ENCODE measurements around the gene MSL1.
A peak's percentile ranks its signal among the peaks of the same experiment; 100 is the strongest.

Gene MSL1

DNA sequence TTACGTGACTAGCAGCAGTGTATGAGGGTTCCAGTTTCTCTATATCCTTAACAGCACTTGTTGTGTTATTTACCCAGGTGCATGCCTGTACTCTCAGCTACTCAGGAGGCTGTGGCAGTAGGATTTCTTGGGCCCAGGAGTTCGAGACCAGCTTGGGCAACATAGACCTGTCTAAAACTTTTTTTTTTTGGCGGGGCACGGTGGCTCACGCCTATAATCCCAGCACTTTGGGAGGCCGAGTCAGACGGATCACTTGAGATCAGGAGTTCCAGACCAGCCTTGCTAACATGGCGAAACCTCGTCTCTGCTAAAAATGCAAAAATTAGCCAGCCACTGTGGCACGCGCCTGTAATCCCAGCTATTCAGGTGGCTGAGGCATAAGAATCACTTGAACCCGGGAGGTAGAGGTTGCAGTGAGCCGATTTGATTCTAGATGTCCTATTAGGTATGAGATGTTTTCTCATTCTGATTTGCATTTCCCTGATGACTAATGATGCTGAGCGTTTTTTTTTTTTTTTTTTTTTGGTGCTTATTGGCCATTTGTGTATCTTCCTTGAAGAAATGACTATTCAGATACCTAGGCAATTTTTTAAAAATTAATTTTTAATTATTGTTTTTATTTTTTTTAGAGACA, 31.9 kb downstream of the MSL1 start:
- DNase-seq (ENCODE audit: low spot score): peak; percentile 48
- no peak overlapping the region for H3K4me3 Mint-ChIP-seq
- no peaks in the 10 kb centered on the region for H3K9me3 Mint-ChIP-seq
- peaks cover 19% of the 10 kb centered on the region for H3K4me1 Mint-ChIP-seq (ENCODE audit: low read depth)
- H3K36me3 Mint-ChIP-seq (ENCODE audit: low read depth): peaks cover 51% of the 10 kb centered on the region
- H3K27me3 Mint-ChIP-seq (ENCODE audit: low read depth): no peaks in the 10 kb centered on the region
- H3K27ac Mint-ChIP-seq: peak overlapping the region; percentile 78

DNA sequence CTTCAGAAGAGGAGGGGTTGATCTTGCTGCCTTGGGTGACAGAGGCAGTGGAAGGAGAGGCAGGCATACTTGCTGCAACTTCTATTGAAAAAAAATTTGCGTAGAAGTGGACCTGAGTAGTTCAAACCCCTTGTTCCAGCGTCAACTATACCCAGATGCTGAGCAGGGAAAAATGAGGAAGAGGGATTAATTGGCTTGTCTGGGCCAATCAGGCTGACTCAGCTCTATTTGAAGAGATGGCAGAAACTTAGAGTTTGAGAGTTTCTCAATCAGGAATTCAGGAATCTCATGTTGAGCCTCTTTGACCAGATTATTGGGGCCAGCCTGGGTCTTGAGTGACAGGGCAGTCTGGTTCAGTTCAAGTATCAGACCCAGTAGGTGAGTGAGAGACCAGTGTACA, 36.2 kb downstream of the MSL1 start:
- no peak for DNase-seq (ENCODE audit: low spot score)
- Mint-ChIP-seq H3K4me1 (ENCODE audit: low read depth) (peaks cover 11% of the 10 kb centered on the region), H3K27ac (peak overlapping the region; percentile 43), H3K9me3 (no peaks in the 10 kb centered on the region), H3K36me3 (ENCODE audit: low read depth) (peaks cover 32% of the 10 kb centered on the region), H3K27me3 (ENCODE audit: low read depth) (no peaks in the 10 kb centered on the region), H3K4me3 (no peak overlapping the region)

- no peak overlapping the region for H3K4me3 Mint-ChIP-seq
- DNase-seq (ENCODE audit: low spot score): no peak
- no peak overlapping the region for H3K27ac Mint-ChIP-seq
- no peaks in the 10 kb centered on the region for H3K27me3 Mint-ChIP-seq (ENCODE audit: low read depth)
- H3K4me1 Mint-ChIP-seq (ENCODE audit: low read depth): peaks cover 7% of the 10 kb centered on the region
- H3K9me3 Mint-ChIP-seq: no peaks in the 10 kb centered on the region
- peaks cover 31% of the 10 kb centered on the region for H3K36me3 Mint-ChIP-seq (ENCODE audit: low read depth)
Observed at GRCh38 chr17:40158438-40159013, 36.8 kb downstream of the MSL1 start.

DNA sequence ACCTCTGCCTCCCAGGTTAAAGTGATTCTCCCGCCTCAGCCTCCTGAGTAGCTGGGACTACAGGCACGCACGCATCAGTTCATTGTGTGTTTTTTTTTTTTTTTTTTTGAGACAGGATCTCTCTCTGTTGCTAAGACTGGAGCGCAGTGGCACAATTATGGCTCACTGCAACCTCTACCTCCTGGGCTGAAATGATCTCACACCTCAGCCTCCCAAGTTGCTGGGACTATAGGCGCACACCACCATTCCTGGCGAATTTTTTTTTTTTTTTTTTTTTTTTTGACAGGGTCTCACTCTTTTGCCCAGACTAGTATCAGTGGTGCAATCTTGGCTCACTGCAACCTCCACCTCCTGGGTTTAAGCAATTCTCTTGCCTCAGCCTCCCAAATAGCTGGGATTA, 37.7 kb downstream of the MSL1 start:
- peaks cover 29% of the 10 kb centered on the region for H3K36me3 Mint-ChIP-seq (ENCODE audit: low read depth)
- no peaks in the 10 kb centered on the region for H3K27me3 Mint-ChIP-seq (ENCODE audit: low read depth)
- no peak overlapping the region for H3K27ac Mint-ChIP-seq
- no peaks in the 10 kb centered on the region for H3K9me3 Mint-ChIP-seq
- H3K4me1 Mint-ChIP-seq (ENCODE audit: low read depth): peaks cover 4% of the 10 kb centered on the region
- DNase-seq (ENCODE audit: low spot score): no peak
- H3K4me3 Mint-ChIP-seq: no peak overlapping the region

DNA sequence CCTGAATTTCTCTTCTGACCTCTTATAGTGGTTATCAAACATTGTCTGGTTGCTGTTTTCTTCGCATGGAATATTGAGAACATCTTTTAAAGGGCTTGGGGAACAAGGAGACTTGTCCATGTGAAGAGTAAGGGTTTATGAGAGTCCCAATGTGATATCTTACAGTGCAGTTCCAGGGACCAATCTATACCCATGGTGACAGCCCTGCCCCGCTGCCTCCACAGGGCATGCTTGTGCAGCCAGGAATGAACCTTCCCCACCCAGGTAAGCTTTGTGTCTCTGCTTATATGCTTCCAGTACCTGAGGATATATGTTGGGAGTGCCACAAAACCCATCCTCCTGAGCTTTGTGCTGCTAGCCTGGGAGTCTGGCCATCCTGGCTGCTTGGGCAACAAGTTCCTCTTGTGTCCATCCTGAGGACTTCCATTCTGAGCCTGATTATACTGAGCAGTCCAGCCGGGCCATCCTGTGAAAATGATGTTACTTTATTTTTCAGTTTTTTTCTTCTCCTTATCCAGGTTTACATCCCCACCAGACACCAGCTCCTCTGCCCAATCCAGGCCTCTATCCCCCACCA, 46.0 kb downstream of the MSL1 start:
- Mint-ChIP-seq H3K27me3 (ENCODE audit: low read depth) (no peaks in the 10 kb centered on the region), H3K27ac (no peak overlapping the region), H3K9me3 (no peaks in the 10 kb centered on the region), H3K36me3 (ENCODE audit: low read depth) (peaks cover 57% of the 10 kb centered on the region), H3K4me1 (ENCODE audit: low read depth) (peaks cover 12% of the 10 kb centered on the region), H3K4me3 (no peak overlapping the region)
- DNase-seq (ENCODE audit: low spot score): no peak

DNA sequence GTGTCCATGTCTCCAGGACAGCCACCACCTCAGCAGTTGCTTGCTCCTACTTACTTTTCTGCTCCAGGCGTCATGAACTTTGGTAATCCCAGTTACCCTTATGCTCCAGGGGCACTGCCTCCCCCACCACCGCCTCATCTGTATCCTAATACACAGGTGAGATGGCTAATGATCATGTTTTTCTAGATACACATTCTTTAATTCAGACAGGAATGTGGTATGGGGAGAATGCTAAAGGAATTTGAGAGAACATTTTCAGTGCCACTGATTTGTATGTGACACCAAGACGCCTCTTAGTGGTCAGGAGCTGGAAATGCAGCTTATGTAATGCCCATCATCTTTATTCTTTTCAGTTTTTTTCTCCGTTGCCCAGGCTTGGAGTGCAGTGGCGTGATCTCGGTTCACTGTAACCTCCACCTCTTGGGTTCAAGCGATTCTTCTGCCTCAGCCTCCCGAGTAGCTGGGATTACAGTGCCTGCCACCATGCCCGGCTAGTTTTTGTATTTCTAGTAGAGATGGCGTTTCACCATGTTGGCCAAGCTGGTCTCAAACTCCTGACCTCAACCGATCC, 46.6 kb downstream of the MSL1 start:
- no peaks in the 10 kb centered on the region for H3K9me3 Mint-ChIP-seq
- no peak overlapping the region for H3K4me3 Mint-ChIP-seq
- H3K4me1 Mint-ChIP-seq (ENCODE audit: low read depth): peaks cover 12% of the 10 kb centered on the region
- DNase-seq (ENCODE audit: low spot score): no peak
- H3K27ac Mint-ChIP-seq: no peak overlapping the region
- no peaks in the 10 kb centered on the region for H3K27me3 Mint-ChIP-seq (ENCODE audit: low read depth)
- peaks cover 60% of the 10 kb centered on the region for H3K36me3 Mint-ChIP-seq (ENCODE audit: low read depth)

GRCh38 chr17:40170325-40170724, 48.6 kb downstream of the MSL1 start:
- no peak overlapping the region for H3K4me3 Mint-ChIP-seq
- no peak overlapping the region for H3K27ac Mint-ChIP-seq
- H3K4me1 Mint-ChIP-seq (ENCODE audit: low read depth): peaks cover 11% of the 10 kb centered on the region
- no peak for DNase-seq (ENCODE audit: low spot score)
- H3K9me3 Mint-ChIP-seq: no peaks in the 10 kb centered on the region
- peaks cover 55% of the 10 kb centered on the region for H3K36me3 Mint-ChIP-seq (ENCODE audit: low read depth)
- H3K27me3 Mint-ChIP-seq (ENCODE audit: low read depth): no peaks in the 10 kb centered on the region

DNA sequence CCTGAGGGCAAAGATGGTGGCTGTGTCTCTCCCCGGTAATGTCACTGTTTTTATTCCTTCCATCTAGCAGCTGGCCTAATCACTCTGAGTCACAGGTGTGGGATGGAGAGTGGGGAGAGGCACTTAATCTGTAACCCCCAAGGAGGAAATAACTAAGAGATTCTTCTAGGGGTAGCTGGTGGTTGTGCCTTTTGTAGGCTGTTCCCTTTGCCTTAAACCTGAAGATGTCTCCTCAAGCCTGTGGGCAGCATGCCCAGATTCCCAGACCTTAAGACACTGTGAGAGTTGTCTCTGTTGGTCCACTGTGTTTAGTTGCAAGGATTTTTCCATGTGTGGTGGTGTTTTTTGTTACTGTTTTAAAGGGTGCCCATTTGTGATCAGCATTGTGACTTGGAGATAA, 50.0 kb downstream of the MSL1 start:
- Mint-ChIP-seq H3K27me3 (ENCODE audit: low read depth) (no peaks in the 10 kb centered on the region), H3K9me3 (no peaks in the 10 kb centered on the region), H3K27ac (no peak overlapping the region), H3K4me3 (no peak overlapping the region), H3K36me3 (ENCODE audit: low read depth) (peaks cover 45% of the 10 kb centered on the region), H3K4me1 (ENCODE audit: low read depth) (peaks cover 10% of the 10 kb centered on the region)
- DNase-seq (ENCODE audit: low spot score): no peak

- peaks cover 13% of the 10 kb centered on the region for H3K4me1 Mint-ChIP-seq (ENCODE audit: low read depth)
- no peaks in the 10 kb centered on the region for H3K9me3 Mint-ChIP-seq
- H3K27ac Mint-ChIP-seq: no peak overlapping the region
- peaks cover 42% of the 10 kb centered on the region for H3K36me3 Mint-ChIP-seq (ENCODE audit: low read depth)
- DNase-seq (ENCODE audit: low spot score): no peak
- no peaks in the 10 kb centered on the region for H3K27me3 Mint-ChIP-seq (ENCODE audit: low read depth)
- H3K4me3 Mint-ChIP-seq: no peak overlapping the region
Observed at GRCh38 chr17:40173091-40173777, 51.5 kb downstream of the MSL1 start.

DNA sequence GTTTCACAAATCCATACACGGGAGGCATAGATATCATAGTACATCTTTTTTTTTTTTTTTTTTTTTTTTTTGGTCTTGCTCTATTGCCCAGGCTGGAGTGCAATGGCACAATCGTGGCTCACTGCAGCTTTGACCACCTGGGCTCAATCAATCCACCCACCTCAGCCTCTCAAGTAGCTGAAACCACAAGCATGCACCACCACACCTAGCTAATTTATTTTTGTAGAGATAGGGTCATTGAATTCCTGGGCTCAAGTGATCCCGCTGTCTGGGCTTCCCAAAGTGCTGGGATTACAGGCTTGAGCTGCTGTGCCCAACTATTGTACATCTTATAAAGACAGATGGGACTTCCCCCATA, 52.0 kb downstream of the MSL1 start:
- Mint-ChIP-seq H3K36me3 (ENCODE audit: low read depth) (peaks cover 37% of the 10 kb centered on the region), H3K9me3 (no peaks in the 10 kb centered on the region), H3K4me3 (no peak overlapping the region)

GRCh38 chr17:40174514-40174913, 52.7 kb downstream of the MSL1 start:
- Mint-ChIP-seq H3K9me3 (no peaks in the 10 kb centered on the region), H3K27ac (no peak overlapping the region), H3K4me3 (no peak overlapping the region), H3K4me1 (ENCODE audit: low read depth) (peaks cover 7% of the 10 kb centered on the region), H3K36me3 (ENCODE audit: low read depth) (peaks cover 30% of the 10 kb centered on the region), H3K27me3 (ENCODE audit: low read depth) (no peaks in the 10 kb centered on the region)
- DNase-seq (ENCODE audit: low spot score): no peak

More for the DNA sequence above, 52.0 kb downstream of the MSL1 start:
- no peak for DNase-seq (ENCODE audit: low spot score)
- no peaks in the 10 kb centered on the region for H3K27me3 Mint-ChIP-seq (ENCODE audit: low read depth)
- H3K4me1 Mint-ChIP-seq (ENCODE audit: low read depth): peaks cover 9% of the 10 kb centered on the region
- no peak overlapping the region for H3K27ac Mint-ChIP-seq

DNA sequence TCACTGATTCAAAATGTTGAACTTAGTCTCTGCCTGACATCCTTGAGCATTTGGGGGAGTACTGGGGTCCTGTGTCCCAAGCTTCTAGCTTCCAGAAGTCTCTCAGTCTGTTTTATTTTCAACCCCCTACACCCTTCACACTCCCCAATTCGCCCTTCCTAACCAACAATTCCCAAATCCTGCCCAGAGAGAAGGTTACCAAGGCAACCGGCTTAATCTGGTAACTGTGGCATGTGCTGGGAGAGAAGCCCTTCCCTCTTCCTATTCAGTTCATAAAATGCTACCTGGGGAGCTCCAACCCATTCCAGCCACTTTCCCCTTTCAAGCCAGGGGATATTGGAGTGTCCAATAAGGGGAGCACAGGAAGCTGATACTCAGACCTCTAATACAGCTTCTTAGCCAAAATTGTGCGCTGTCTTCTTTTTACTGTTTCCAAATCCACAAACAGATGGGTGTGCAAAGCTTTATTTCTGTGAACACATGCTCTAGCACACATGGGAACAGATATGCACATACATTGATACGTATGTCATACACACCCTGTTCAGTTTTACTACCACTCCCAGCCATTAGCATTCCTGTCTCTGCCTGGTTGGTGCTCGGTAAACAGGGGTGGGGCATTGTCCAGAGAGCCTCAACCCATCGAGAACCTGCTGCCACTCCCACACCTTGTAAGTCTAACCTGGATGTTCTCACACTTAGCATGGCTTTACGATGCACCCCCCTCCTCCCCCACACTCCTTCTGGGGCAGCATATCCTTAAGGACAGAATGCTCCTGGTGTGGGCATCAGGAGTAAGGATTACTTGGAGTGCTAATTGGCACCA, 54.4 kb downstream of the MSL1 start:
- H3K4me1 Mint-ChIP-seq (ENCODE audit: low read depth): peaks cover 9% of the 10 kb centered on the region
- no peaks in the 10 kb centered on the region for H3K9me3 Mint-ChIP-seq
- H3K27ac Mint-ChIP-seq: no peak overlapping the region
- DNase-seq (ENCODE audit: low spot score): no peak
- H3K27me3 Mint-ChIP-seq (ENCODE audit: low read depth): no peaks in the 10 kb centered on the region
- H3K4me3 Mint-ChIP-seq: no peak overlapping the region
- H3K36me3 Mint-ChIP-seq (ENCODE audit: low read depth): peaks cover 24% of the 10 kb centered on the region

- Mint-ChIP-seq H3K4me3 (no peak overlapping the region), H3K9me3 (no peaks in the 10 kb centered on the region), H3K27me3 (ENCODE audit: low read depth) (no peaks in the 10 kb centered on the region), H3K27ac (peak overlapping the region; percentile 55), H3K4me1 (ENCODE audit: low read depth) (peaks cover 9% of the 10 kb centered on the region), H3K36me3 (ENCODE audit: low read depth) (peaks cover 19% of the 10 kb centered on the region)
- DNase-seq (ENCODE audit: low spot score): no peak
Observed at GRCh38 chr17:40176754-40177110, 55.0 kb downstream of the MSL1 start.

Measured in T-helper 2 cell treated with Interferon-gamma antibody and Interleukin-4, amounts not matched to agents 5 μg/mL and 100 μg/mL, for 36 hours (primary cell).